K562 (cell line): ENCODE results near the gene SCNN1B. TPM values are rescaled to one million over a fixed set of nuclear protein-coding genes. Genes with fewer than 3 reads are reported as not detected.
A peak's percentile ranks its signal among the peaks of the same experiment; 100 is the strongest.

Experiments
- ATAC-seq: fragments of 200-7000 bp; cut with Tn5 transposase; 3 replicates; pipeline ENCODE4 v1.9.1; 2020; ENCODE audit warnings: moderate library complexity
- BruUV-seq: library from RNA; stranded (reverse); fragments of 400-500 nt; replicated peaks from 2 replicates; lab custom pipeline; 2021; lab: Mats Ljungman, UMichigan
- CTCF ChIA-PET: fragments of 300-600 bp; formaldehyde crosslinking; extraction: SDS; loops from one replicate; lab custom pipeline; 2021; ENCODE audit warnings: low intra/inter-chr PET ratio; lab: Yijun Ruan, JAX
- POLR2A ChIA-PET: fragments of 300-600, 350-650 bp; sonication (Branson Sonifier 250); formaldehyde crosslinking; extraction: SDS; loops from one replicate; lab custom pipeline; 2021; ENCODE audit warnings: antibody characterized with exemption, inconsistent platforms; lab: Yijun Ruan, JAX
- DNase-seq, 4 experiments: peaks; one replicate each; pipeline versions ENCODE4 v3.0.0 to v3.0.0-alpha.2; 2011 to 2018; ENCODE audit warnings: low spot score in 3 of 4, mixed read lengths in 3 of 4; ENCODE audit errors: extremely low read depth in 1 of 4
- FAIRE-seq: peaks from 2 replicates; lab custom pipeline; 2011; peaks lifted over from hg19 to GRCh38; lab: Jason Lieb, UNC
- H2AFZ ChIP-seq: 2 replicates; pipeline ENCODE4 v1.6.0; 2011; ENCODE audit warnings: low read depth, low read length, control low read depth, inconsistent platforms
- H3K27ac ChIP-seq: fragments of 200-600 bp; 3 replicates; pipeline ENCODE4 v1.8.0; 2011; ENCODE audit warnings: low read depth, mild to moderate bottlenecking, control low read depth, inconsistent platforms, low read length, moderate library complexity, mixed read lengths; ENCODE audit errors: extremely low read depth
- H3K27me3 ChIP-seq, 2 experiments: fragments of 300-600 bp in 1 of 2; 2 replicates in 1 of 2; 3 replicates in 1 of 2; pipeline versions ENCODE4 v1.6.0 to v1.8.0; 2011; ENCODE audit warnings: inconsistent platforms in 2 of 2, low read length in 2 of 2, mild to moderate bottlenecking in 1 of 2, mixed read lengths in 1 of 2, moderate library complexity in 1 of 2; ENCODE audit not compliant: control insufficient read depth in 2 of 2, insufficient read depth in 2 of 2
- H3K36me3 ChIP-seq: fragments of 300-600 bp; 3 replicates; pipeline ENCODE4 v1.8.0; 2011; ENCODE audit warnings: mild to moderate bottlenecking, low read length, inconsistent platforms; ENCODE audit not compliant: control insufficient read depth, insufficient read depth
- H3K4me1 ChIP-seq, 2 experiments: fragments of 200-600 bp in 1 of 2; replicated peaks in 1 of 2; 2 replicates in 1 of 2; 3 replicates in 1 of 2; pipeline versions ENCODE4 v1.5.1 to v1.8.0; 2011; ENCODE audit warnings: inconsistent platforms in 2 of 2, low read length in 2 of 2, mild to moderate bottlenecking in 1 of 2, mixed read lengths in 1 of 2, moderate library complexity in 1 of 2; ENCODE audit not compliant: control insufficient read depth in 2 of 2, insufficient read depth in 2 of 2
- H3K4me2 ChIP-seq: 2 replicates; pipeline ENCODE4 v1.6.1; 2011; ENCODE audit warnings: low read length, control low read depth, inconsistent platforms, mixed read lengths; ENCODE audit not compliant: insufficient read depth
- H3K4me3 ChIP-seq: fragments of 200-600 bp; sonication (generic), shearing (Covaris generic); 2 replicates; pipeline ENCODE4 v1.5.1; 2016; ENCODE audit warnings: control low read depth, inconsistent platforms
- H3K79me2 ChIP-seq: fragments of 200-600 bp; 3 replicates; pipeline ENCODE4 v1.8.0; 2011; ENCODE audit warnings: low read length, inconsistent platforms; ENCODE audit not compliant: control insufficient read depth, insufficient read depth
- H3K9ac ChIP-seq, 2 experiments: 2 replicates each; pipeline versions ENCODE4 v1.6.0 to v1.6.1; 2011; ENCODE audit warnings: low read depth in 2 of 2, low read length in 2 of 2, control low read depth in 1 of 2, inconsistent platforms in 1 of 2, mild to moderate bottlenecking in 1 of 2, mixed read lengths in 1 of 2; ENCODE audit not compliant: insufficient read depth in 1 of 2
- H3K9me1 ChIP-seq: one replicate; pipeline ENCODE4 v1.6.0; 2011; ENCODE audit warnings: inconsistent platforms, mild to moderate bottlenecking, low read length, moderate library complexity; ENCODE audit not compliant: control insufficient read depth, insufficient read depth
- H3K9me3 ChIP-seq: replicated peaks from 2 replicates; pipeline ENCODE4 v1.5.1; 2011; ENCODE audit warnings: low read depth, low read length, inconsistent platforms; ENCODE audit not compliant: control insufficient read depth, insufficient read depth
- H4K20me1 ChIP-seq: replicated peaks from 2 replicates; pipeline ENCODE4 v1.6.1; 2011; ENCODE audit warnings: low read length, inconsistent platforms, mixed read lengths; ENCODE audit not compliant: control insufficient read depth, insufficient read depth
- ELF2 ChIP-seq: fragments of 250-450 bp; sonication (Bioruptor Pico); IDR thresholded peaks from 2 replicates; pipeline ENCODE4 v1.5.0; 2021; ENCODE audit warnings: mild to moderate bottlenecking
- FOS ChIP-seq: IDR thresholded peaks from 3 replicates; pipeline ENCODE4 v1.6.1; 2011; ENCODE audit not compliant: insufficient read length; ENCODE audit errors: extremely low read depth
- HNRNPLL ChIP-seq: fragments of 200-400 bp; formaldehyde crosslinking; IDR thresholded peaks from 2 replicates; pipeline ENCODE4 v1.6.1; 2017; ENCODE audit warnings: low read length, low read depth, mild to moderate bottlenecking; ENCODE audit not compliant: poor library complexity, severe bottlenecking
- KLF16 ChIP-seq: IDR thresholded peaks from 2 replicates; pipeline ENCODE4 v1.6.1; 2016; ENCODE audit warnings: antibody characterized with exemption
- MED1 ChIP-seq: sonication (generic); formaldehyde crosslinking; IDR thresholded peaks from 2 replicates; pipeline ENCODE4 v1.8.1; 2023; ENCODE audit warnings: missing genetic modification reagents, borderline replicate concordance
- MIER1 ChIP-seq: fragments of 450-650 bp; IDR thresholded peaks from 2 replicates; pipeline ENCODE4 v1.6.1; 2016; ENCODE audit warnings: antibody characterized with exemption, mild to moderate bottlenecking, low read depth
- NCOA6 ChIP-seq: fragments of 450-650 bp; IDR thresholded peaks from 2 replicates; pipeline ENCODE4 v1.6.1; 2017; ENCODE audit warnings: mild to moderate bottlenecking
- PHB ChIP-seq: fragments of 250-450 bp; sonication (Bioruptor Pico); IDR thresholded peaks from 2 replicates; pipeline ENCODE4 v1.5.0; 2021
- POLR3G ChIP-seq: IDR thresholded peaks from 2 replicates; pipeline ENCODE4 v1.6.1; 2011; ENCODE audit not compliant: insufficient read length, insufficient replicate concordance; ENCODE audit errors: extremely low read depth
- RFX1 ChIP-seq: fragments of 450-650 bp; IDR thresholded peaks from 2 replicates; pipeline ENCODE4 v1.6.1; 2016; ENCODE audit warnings: mild to moderate bottlenecking, moderate library complexity
- SMAD1 ChIP-seq: fragments of 150-350 bp; IDR thresholded peaks from 2 replicates; pipeline ENCODE4 v1.6.1; 2014; ENCODE audit warnings: low read length, low read depth; ENCODE audit not compliant: partially characterized antibody
- SP1 ChIP-seq: sonication (generic); formaldehyde crosslinking; IDR thresholded peaks from 2 replicates; pipeline ENCODE4 v1.8.1; 2022; ENCODE audit warnings: mild to moderate bottlenecking, missing genetic modification reagents
- ZNF134 ChIP-seq: fragments of 250-450 bp; sonication (Bioruptor Pico); conservative IDR thresholded peaks from 2 replicates; pipeline ENCODE4 v1.4.0; 2020
- WGBS: fragments of 100-300 bp; shearing (Covaris generic); methylation state at CpG from one replicate; pipeline ENCODE4 v1.1.6; 2016; ENCODE audit warnings: low coverage, mixed read lengths; ENCODE audit not compliant: insufficient coverage; ENCODE audit errors: missing lambda C conversion rate; 5-methylcytosine and 5-hydroxymethylcytosine counted together
- in situ Hi-C: fragments of 300-500 bp; cut with MboI; formaldehyde crosslinking; loops from 4 replicates; pipeline ENCODE4 v1.15.0; 2018; ENCODE audit warnings: inconsistent platforms, mixed read lengths
- intact Hi-C: fragments of 100-400 bp; cut with micrococcal nuclease; formaldehyde crosslinking; loops from 2 replicates; pipeline ENCODE4 v1.14.2; 2022
- polyA plus RNA-seq, 8 experiments: library from polyadenylated mRNA; depleted of rRNA in 4 of 8; stranded (reverse) in 5 of 8; unstranded in 3 of 8; fragments of >200 nt; fragmentation: Nextera tagmentation in 2 of 8; fragmentation: Illumina TruSeq in 1 of 8; extraction: Ambion mirVana in 2 of 8; extraction: Trizol in 1 of 8; gene quantifications; 2 replicates each; pipeline versions ENCODE4 v1.2.1 to v1.2.3, GENCODE V29; 2011 to 2014; ENCODE audit warnings: inconsistent platforms in 1 of 8, missing spikeins in 1 of 8
- total RNA-seq, 7 experiments: library from RNA; depleted of rRNA in 6 of 7; stranded (reverse); fragments of >200 nt in 6 of 7; fragmentation: Illumina TruSeq in 2 of 7; extraction: Trizol in 2 of 7; gene quantifications; 2 replicates each; pipeline versions ENCODE4 v1.2.1 to v1.2.3, GENCODE V29; 2011 to 2021; ENCODE audit warnings: low replicate concordance in 1 of 7
- TF ChIP-seq, protein P1 (sequence below): fragments of 250-450 bp; sonication (Bioruptor Pico); IDR thresholded peaks from 2 replicates; pipeline ENCODE4 v1.9.0; 2021; ENCODE audit warnings: mild to moderate bottlenecking, inconsistent platforms
- TF ChIP-seq, protein P2 (sequence below): fragments of 450-650 bp; formaldehyde crosslinking; IDR thresholded peaks from 2 replicates; pipeline ENCODE4 v1.4.0; 2020; ENCODE audit warnings: mild to moderate bottlenecking, moderate library complexity

Gene SCNN1B
- total and polyA plus RNA-seq, 9 of the 15 experiments (the other 6 are each of a cell fraction or from before 2014, with no cell fraction given): not detected

DNA sequence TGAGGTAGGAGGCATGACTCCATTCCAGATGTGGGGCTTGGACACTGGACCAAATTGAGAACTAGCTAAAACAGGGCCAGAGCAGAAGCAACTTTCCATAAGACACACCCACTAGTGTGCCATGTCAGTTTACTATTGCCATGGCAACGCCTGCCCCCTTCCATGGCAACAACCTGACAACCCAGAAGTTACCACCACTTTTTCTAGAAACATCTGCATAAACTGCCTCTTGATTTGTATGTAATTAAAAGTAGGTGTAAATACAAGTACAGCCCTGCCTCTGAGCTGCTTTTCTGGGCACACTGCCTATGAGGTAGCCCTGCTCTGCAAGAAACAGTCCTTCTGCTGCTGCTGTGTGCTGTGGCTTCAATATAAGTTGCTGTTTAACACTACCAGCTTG is 19.5 kb upstream of the SCNN1B start:
- Histone ChIP-seq H3K9ac (no peak overlapping the region), H3K9me3 (no peaks in the 10 kb centered on the region), H3K27ac (no peak overlapping the region), H4K20me1 (no peaks in the 10 kb centered on the region; the same call in 1 of the 2 replicates), H2AFZ (no peak overlapping the region), H3K36me3 (no peaks in the 10 kb centered on the region), H3K9me1 (no peaks in the 10 kb centered on the region), H3K4me3 (no peak overlapping the region), H3K27me3 (peaks cover 0 to 4% of the 10 kb centered on the region in 2 experiments; a peak in 1 of 5 replicates), H3K4me2 (no peak overlapping the region), H3K79me2 (no peaks in the 10 kb centered on the region), H3K4me1 (no peaks in the 10 kb centered on the region)
- ChIA-PET CTCF (no interaction called here), POLR2A (interaction anchor here (0.7 to 0.9 kb wide), 2 partner anchors 35 to 73 kb away, joined by 3 to 4 read pairs; no protein-coding TSS in a partner anchor)
- no TSS peak for BruUV-seq
- intact Hi-C loops: no loop called here
- in situ Hi-C loops: no loop called here
- ATAC-seq (no peak), DNase-seq (no peak), FAIRE-seq (no peak)
- WGBS: 0% methylated on average over 1 of the region's 1 CpG
- TF ChIP-seq RFX1: peak; percentile 77
- no peak for TF ChIP-seq POLR3G

DNA sequence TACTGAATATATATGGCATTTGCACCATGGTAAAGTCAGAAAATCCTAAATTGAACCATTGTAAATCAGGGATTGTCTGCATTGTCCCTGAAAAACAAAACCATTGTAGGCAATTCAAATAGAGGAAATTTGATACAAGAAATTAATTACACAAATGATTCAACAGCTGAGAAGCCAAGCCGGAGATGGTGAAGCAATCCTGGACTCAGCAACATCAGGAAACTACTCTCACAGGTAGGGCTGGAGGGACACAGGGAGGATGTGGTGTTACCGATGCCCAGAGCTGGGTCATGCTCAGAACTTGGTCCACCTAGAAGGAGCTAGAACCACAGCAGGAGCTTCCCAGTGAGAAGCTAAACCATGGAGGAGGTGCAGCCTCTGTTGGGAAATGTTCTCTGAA is 18.5 kb upstream of the SCNN1B start:
- H3K4me1 ChIP-seq: no peaks in the 10 kb centered on the region
- H4K20me1 ChIP-seq: no peaks in the 10 kb centered on the region; the same call in 1 of the 2 replicates
- H3K4me3 ChIP-seq: no peak overlapping the region
- H3K27ac ChIP-seq: no peak overlapping the region
- CTCF ChIA-PET: no interaction called here
- 0% methylated on average over 2 of the region's 2 CpGs for WGBS
- H3K9me3 ChIP-seq: no peaks in the 10 kb centered on the region
- no TSS peak for BruUV-seq
- peaks cover 0 to 4% of the 10 kb centered on the region in 2 experiments; a peak in 1 of 5 replicates for H3K27me3 ChIP-seq
- H3K36me3 ChIP-seq: no peaks in the 10 kb centered on the region
- DNase-seq (no peak), FAIRE-seq (no peak), ATAC-seq (no peak)
- POLR2A ChIA-PET: interaction anchor here (0.6 to 1.0 kb wide), 3 partner anchors 12 to 152 kb away, joined by 3 read pairs; no protein-coding TSS in a partner anchor
- in situ Hi-C loops: no loop called here
- H2AFZ ChIP-seq: no peak overlapping the region
- H3K9me1 ChIP-seq: no peaks in the 10 kb centered on the region
- no peak overlapping the region for H3K9ac ChIP-seq
- intact Hi-C loops: no loop called here
- no peak overlapping the region for H3K4me2 ChIP-seq
- no peaks in the 10 kb centered on the region for H3K79me2 ChIP-seq
- TF ChIP-seq HNRNPLL (no peak), FOS (no peak), MIER1 (no peak), SP1 (CRISPR knock-in tag) (no peak), ZNF134 (CRISPR knock-in tag) (no peak), KLF16 (no peak), MED1 (CRISPR knock-in tag) (no peak), ELF2 (CRISPR knock-in tag) (no peak), SMAD1 (no peak), PHB (CRISPR knock-in tag) (no peak), NCOA6 (no peak)
- TF ChIP-seq, protein P1, sequence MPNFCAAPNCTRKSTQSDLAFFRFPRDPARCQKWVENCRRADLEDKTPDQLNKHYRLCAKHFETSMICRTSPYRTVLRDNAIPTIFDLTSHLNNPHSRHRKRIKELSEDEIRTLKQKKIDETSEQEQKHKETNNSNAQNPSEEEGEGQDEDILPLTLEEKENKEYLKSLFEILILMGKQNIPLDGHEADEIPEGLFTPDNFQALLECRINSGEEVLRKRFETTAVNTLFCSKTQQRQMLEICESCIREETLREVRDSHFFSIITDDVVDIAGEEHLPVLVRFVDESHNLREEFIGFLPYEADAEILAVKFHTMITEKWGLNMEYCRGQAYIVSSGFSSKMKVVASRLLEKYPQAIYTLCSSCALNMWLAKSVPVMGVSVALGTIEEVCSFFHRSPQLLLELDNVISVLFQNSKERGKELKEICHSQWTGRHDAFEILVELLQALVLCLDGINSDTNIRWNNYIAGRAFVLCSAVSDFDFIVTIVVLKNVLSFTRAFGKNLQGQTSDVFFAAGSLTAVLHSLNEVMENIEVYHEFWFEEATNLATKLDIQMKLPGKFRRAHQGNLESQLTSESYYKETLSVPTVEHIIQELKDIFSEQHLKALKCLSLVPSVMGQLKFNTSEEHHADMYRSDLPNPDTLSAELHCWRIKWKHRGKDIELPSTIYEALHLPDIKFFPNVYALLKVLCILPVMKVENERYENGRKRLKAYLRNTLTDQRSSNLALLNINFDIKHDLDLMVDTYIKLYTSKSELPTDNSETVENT (CRISPR knock-in tag): no peak
- TF ChIP-seq, protein P2, sequence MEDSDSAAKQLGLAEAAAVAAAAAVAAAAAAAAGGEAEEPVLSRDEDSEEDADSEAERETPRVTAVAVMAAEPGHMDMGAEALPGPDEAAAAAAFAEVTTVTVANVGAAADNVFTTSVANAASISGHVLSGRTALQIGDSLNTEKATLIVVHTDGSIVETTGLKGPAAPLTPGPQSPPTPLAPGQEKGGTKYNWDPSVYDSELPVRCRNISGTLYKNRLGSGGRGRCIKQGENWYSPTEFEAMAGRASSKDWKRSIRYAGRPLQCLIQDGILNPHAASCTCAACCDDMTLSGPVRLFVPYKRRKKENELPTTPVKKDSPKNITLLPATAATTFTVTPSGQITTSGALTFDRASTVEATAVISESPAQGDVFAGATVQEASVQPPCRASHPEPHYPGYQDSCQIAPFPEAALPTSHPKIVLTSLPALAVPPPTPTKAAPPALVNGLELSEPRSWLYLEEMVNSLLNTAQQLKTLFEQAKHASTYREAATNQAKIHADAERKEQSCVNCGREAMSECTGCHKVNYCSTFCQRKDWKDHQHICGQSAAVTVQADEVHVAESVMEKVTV (CRISPR knock-in tag): no peak
